HG02763 (cell line): ENCODE results near the gene NMS.
"Not testable (repeated sequence)": the region's sequence is repeated elsewhere in the genome, so short reads cannot be mapped to it uniquely, and the experiment has no call there.

Source experiments
- ATAC-seq: cut with Tn5 transposase; IDR thresholded peaks from one replicate; pipeline ENCODE4 v1.9.1; 2021; ENCODE audit warnings: mild to moderate bottlenecking, moderate library complexity; ENCODE audit not compliant: unreplicated experiment

The NMS gene

GRCh38 chr2:100470182-100470581 is at the start of gene NMS:
NMS (plus strand) TSS chr2:100470482; CDS start chr2:100470489, 7 bp downstream.
- ATAC-seq: no peak

DNA sequence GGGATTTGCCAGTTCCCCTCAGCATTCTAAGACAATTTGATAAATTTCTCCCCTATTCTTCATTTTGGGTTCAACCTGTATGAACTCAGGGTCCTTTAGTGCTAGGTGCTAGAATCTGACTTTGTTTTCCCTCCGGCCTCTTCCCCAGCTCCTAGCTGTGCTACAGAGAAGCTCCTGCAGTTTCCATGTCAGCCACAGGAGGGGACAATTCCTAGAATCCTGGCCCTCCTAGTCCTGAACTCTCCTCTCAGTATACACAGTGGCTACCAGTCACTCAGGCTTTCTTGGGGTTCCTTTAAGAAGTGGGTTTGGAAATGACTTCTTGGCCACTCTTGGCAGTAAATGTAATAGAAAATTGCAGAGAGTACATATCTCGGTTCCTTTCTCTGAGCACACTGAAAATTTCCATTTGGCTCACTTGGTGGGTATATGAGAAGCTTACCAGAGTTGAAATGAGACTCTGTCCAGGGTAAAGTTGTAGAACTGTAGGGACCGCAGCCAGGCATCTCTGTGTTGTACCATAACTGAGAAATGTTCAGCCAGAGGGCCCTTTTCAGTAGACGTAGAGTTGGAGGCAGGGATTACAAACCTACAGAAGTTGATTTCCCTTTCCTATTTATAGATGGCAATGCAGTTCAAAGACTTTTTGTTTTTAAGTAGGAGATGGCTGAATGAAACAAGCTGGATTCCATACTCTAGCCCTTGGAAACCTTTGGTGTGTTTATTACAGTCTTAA is 47.8 kb upstream of the NMS start:
- no peak for ATAC-seq

DNA sequence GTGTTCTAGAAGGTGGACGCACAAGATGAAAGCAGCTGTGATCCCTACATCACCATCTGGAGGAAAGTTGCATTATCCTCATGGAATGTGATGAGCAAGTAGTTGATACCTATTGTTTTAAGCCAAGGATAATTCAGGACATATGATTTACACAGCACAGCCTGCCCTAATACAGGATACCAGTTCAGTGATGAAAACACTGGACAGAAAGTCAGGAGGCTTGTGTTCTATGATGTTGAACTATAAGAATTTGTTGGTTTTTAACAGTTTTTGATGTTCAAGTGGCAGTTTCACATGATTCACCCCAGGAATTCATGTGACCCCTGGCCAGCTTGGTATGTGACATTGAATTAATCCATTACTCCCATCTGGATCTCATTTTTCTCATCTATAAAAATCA is 46.7 kb upstream of the NMS start:
- no peak for ATAC-seq

DNA sequence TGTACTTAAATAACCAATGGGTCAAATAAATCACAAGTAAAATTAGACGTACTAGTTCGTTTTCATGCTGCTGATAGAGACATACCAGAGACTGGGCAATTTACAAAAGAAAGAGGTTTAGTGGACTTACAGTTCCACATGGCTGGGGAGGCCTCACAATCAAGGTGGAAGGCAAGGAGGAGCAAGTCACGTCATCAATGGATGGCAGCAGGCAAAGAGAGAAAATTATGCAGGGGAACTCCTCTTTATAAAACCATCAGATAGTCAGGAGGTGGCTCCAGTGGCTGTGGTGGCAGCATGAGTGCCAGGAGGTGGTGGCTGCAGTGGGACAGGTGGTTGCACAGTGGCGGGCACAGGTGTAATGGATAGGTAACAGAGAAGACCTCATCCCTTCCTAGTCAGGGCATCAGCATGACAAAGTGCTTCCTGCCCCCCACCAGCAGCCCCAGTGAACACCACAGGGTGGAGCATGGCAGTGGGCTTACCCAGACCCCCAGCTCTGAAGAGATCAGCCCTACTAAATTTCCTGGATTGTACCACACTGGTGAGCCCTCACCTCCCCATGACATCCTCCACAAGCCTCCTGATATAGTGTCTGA is 45.9 kb upstream of the NMS start:
- no peak for ATAC-seq

- ATAC-seq: no peak
Observed at GRCh38 chr2:100425107-100425506, 45.2 kb upstream of the NMS start.

GRCh38 chr2:100425573-100426383 is 44.5 kb upstream of the NMS start:
- ATAC-seq: no peak

GRCh38 chr2:100426384-100426720 is 43.9 kb upstream of the NMS start:
- ATAC-seq: no peak

DNA sequence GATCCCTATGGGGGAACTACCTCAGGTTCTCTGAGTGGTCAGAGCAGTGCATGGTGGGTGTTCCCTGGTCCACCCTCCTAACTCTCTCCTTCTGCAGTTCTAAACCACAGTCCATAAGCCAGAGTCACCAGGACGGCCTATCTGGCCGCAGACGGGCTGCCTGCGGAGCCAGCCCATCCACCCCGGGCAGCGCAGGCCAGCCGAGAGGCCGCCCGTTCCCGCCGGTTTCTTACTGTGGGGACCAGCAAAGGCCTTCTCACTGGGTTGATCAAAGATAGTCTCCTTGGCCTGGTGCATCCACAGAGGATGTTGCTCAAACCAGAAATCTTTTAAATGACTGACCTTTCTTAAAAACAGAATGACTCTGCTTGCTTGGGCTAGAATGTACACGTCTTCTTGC is 43.2 kb upstream of the NMS start:
- ATAC-seq: no peak

DNA sequence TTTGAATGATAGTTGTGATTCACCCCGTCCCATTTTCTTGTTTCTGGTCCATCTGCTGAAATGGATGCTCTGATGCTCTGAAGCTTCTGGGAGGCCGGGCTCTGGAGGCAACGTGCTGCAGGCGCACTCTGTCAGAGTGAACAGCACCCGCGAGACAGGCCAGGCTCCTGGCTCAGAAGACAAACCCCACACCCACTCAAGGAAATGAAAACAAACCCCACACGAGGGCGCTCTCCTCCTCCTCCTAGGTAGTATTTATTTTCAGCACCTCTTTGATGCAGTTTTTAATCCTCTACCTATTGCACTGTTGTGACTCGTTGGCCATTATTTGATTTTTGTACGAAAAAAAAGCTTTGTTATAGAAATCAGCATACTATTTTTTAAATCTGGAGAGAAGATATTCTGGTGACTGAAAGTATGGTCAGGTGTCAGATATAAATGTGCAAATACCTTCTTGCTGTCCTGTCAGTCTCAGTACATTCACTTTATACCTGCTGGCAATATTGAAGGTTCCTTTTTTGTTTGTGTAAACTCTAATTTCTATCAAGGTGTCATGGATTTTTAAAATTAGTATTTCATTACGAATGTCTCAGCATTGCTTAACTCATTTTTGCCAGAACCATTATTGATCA is 42.5 kb upstream of the NMS start:
- no peak for ATAC-seq

DNA sequence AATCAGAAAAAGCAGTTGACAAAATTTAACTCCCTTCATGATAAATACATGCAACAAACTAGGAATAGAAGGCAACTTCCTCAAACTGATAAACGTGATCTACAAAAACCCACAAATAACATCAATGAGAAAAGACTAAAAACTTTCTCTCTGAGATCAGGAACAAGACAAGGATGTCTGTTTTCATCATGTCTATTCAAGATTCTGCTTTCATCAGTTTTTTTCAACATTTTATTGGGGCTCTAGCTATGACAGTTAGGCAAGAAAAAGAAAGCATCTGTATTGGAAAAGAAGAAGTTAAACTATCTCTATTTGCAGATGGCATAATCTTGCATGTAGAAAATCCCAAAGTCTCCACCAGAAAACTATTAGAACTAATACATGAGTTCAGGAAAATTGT is 40.6 kb upstream of the NMS start:
- ATAC-seq: no peak

GRCh38 chr2:100437751-100438150 is 32.5 kb upstream of the NMS start:
- no peak for ATAC-seq

GRCh38 chr2:100446696-100447095 is 23.6 kb upstream of the NMS start:
- ATAC-seq: no peak

DNA sequence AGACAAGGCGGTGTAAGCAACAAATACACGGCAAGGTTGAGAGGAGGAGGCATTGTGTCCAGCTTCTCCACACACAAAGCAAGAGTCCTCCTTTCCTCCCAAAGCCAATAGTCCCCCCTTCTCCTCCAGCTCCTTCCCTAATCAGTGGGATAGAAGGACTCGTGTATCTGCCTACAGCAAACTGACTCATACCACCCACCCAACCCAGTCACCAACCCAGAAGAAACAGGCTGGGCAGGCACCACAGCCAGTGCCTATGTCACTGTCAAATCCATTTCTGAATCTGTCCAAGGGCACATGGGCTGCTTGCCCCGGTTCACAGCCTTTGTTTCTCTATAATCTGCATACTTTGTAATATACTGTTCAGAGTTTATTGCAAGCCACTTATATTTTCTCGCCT is 19.2 kb upstream of the NMS start:
- no peak for ATAC-seq

DNA sequence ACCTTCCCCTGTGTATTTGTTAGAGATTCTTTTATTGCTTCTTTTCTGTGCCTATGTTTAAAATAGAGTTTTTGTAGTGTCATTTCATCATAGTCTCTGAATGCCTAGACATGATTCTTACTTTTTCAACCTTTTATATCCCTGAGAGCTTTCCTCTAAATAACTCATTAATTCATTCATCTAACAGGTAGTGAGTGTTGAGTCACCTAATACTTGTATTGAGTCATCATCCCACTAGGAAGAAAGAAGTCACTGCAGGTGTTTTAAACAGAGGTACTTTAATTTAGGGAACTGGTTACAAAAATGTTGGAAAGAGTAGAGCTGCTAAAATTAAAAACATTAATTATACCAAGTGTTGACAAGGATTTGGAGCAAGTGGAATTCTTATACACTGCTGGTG is 18.5 kb upstream of the NMS start:
- ATAC-seq: no peak

- no peak for ATAC-seq
Observed at GRCh38 chr2:100453853-100454252, 16.4 kb upstream of the NMS start.

DNA sequence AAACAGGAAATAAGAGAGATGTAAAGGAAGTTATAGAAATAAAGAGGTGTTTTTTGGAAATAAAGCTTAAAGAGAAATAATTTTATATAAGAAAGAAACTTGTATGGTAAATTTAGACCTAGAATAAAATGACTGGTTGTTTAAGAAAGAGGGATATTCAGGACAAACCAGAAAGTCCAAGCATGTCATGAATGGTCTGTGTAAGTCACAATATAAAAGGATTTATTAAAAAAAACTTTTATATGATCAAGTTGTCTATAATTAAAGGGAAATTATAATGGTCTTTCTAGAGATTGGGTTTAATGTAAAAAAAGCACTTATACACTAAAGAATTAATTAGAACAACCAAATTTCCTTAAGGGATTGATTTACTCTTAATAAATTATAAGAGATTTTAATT is 13.9 kb upstream of the NMS start:
- not testable (repeated sequence) for ATAC-seq

DNA sequence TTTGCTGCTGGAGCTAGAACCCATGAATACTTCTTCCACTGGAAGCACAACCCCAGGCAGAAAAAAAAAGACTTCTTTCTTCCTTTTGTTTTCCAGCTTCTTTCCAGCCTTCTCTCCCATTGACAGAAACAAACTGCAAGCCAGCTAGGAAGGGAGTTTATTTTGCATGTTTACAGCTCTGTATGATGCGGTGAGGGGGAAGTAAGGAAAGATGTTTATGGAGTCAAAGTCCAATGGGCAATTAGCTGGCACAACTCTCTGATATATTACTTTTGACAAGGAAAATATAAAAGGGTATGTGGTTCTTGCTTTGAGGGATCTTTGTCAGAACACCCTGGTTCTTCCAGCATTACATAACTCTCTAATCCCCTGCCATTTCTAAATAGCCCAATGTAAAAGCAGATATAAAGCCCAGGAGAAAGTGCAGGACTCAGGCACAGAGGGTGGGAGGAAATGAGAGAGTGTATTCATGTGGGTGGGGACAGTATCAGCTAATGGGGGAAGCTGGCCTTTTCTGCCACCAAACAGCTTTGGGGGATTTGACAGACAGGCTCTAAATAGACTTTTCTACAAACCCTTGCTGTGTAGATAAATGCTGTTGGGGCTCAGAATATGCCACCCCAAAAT is 9.3 kb upstream of the NMS start:
- no peak for ATAC-seq

- ATAC-seq: no peak
Observed at GRCh38 chr2:100470898-100471514, 724 bp downstream of the NMS start.

GRCh38 chr2:100476606-100477005 is 6.3 kb downstream of the NMS start:
- no peak for ATAC-seq

DNA sequence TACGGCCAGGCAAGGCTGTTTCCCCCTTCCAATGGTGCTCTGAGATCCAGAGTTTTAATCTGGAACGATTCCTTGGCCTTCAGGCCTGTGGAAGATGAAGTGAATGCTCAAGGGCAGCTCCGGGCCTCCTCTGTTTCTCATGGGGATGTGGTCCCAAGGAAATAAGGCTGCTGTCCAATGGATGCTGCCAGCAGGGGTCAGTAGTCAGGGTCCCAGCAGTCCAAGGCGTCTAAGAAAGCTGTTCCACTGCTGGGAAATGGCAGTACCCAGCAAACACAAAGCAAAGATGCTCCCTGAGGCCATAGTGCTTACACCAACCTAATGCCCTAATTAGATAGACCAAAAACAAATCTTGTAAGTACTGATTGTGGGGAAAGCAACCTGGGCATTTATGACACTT is 12.5 kb downstream of the NMS start:
- no peak for ATAC-seq

DNA sequence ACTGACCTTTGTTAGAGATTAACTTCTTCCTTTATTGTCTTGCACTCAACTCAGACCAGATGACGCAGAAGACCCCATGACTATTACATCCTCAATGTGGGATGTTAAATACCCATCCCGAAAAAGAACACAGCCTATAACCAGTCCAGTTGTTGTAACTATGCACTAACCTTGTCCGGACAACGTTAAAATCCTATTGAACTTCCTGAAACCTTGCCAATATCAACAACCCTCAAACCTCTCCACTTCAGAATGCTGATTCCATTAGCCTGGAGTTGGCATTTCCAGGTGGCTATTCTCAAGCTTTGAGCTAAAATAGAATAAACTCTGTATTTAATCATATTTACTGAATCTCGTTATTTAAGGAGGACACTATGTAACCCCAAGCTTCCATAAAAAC is 13.6 kb downstream of the NMS start:
- ATAC-seq: no peak
